ENCODE data around the gene TNK1.

- peak in 1 of 6 experiments; percentile 4 for TF ChIP-seq CTCF (IDR thresholded peaks at IDR 0.05)
- no peak for TF ChIP-seq POLR2A (IDR thresholded peaks at IDR 0.05)
These were observed 568 bp upstream of the TNK1 start for GRCh38 chr17:7380321-7380720.
